ENCODE measurements around the gene RABGGTA. TPM values are rescaled to one million over a fixed set of nuclear protein-coding genes. Genes with fewer than 3 reads are reported as not detected.

The RABGGTA gene
- total RNA-seq, 6 experiments from 2014 or later: 11.5 to 28.3 (median 15.2) TPM

DNA sequence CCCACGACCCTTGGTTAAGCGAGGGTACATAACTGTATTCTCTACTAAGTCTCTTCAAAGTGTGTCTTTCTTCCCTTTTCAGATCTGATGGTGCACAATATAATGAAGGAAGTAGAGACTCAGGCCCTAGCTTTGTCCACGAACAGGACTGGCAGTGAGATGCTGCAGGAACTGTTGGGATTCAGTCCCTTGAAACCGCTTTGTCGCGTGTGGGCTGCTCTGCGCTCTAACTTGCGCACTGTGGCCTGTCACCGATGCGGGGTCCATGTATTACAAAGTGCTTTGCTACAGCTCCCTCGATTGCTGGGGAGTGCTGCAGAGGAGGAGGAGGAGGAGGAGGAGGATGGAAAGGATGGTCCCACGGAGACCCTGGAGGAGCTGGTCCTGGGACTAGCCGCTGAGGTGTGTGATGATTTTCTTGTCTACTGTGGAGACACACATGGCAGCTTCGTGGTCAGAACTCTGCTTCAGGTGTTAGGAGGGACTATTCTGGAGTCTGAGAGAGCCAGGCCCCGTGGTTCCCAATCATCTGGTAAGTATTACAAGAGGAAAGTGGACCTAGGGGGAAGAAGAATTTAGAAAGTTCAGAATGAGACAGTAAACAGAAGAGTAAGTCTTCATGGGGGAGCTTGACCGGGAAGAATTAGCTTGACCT lies 29.1 kb upstream of the RABGGTA start:
- ATAC-seq: no peak
- Histone ChIP-seq H3K4me1 (peaks cover 0 to 64% (median 16%) of the 10 kb centered on the region in 4 donors), H3K4me3 (peak overlapping the region; percentile 46 to 98 (median 80)), H3K9me3 (no peaks in the 10 kb centered on the region), H3K27ac (peak overlapping the region; percentile 79 to 93 (median 81)), H3K27me3 (no peaks in the 10 kb centered on the region), H3K36me3 (peaks cover 4 to 45% (median 21%) of the 10 kb centered on the region in 4 donors)
- no peak for TF ChIP-seq CTCF (IDR thresholded peaks at IDR 0.05)
- TF ChIP-seq POLR2A (IDR thresholded peaks at IDR 0.05): no peak
- WGBS (ENCODE audit: insufficient coverage, low coverage, low lambda C conversion rate, missing lambda C conversion rate): 17% methylated on average over 16 of the region's 16 CpGs
- no peak for DNase-seq
- intact Hi-C loops (cut with DNase I): no loop called here

DNA sequence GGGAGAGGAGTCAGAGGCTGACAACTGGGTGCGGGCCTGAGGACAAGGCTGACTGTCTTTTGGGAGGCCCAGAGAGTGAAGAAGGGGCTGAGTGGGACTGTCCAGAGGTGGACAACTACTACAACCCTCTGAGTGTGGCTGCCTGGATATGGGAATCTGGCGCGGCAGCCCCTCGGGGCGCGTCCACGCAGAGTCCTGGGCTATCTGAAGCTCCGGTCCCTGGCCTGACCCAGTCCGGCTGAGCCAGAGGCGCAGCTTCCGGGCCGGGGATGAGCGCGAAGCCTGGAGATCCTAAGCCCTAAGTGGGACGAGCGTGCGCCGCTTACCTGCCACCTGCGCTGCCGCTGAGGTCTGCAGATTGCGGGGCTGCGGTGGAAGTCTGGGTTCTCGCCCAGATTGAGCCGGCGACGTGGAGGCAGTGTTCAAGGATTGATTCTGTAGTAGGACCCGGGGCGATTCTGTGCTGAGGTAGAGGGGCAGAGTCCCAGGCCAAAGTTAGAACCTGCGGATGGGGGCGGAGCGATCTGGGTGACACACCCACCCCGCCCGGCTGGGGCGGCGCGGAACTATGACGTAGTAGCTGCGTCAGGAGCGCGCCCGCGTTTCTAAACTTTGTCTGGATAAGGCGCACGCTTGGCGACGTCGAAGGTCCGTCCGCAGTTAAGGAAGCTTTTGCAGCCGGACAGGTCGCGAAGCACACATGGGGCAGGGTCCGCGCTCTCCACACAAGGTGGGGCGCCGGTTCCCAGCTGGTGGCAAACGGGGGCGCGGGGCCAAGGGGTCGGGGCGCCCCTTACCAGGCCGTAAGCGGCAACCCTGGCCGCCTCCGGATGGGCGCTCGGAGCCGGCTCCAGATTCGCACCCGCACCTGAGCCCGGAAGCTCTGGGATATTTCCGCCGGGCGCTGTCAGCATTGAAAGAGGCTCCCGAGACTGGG lies 28.1 kb upstream of the RABGGTA start, which contains the start of the genes DHRS1 and NOP9:
DHRS1 (minus strand) TSS at position 526 of the 937 bp plus-strand sequence. CDS start 674 bp downstream, outside the sequence.
NOP9 (plus strand) TSS at position 596 of the 937 bp plus-strand sequence; CDS start at position 701, 105 bp downstream.
- H3K27me3 ChIP-seq: no peaks in the 10 kb centered on the region
- intact Hi-C loops (cut with DNase I): loop anchor here (5.0 to 10.0 kb wide), 2 partner anchors 55 to 57 kb away; partner anchors contain the start of gene TINF2 (in 2 of the 2)
- under 1% methylated on average over 14 of the region's 75 CpGs for WGBS (ENCODE audit: insufficient coverage, low coverage, low lambda C conversion rate, missing lambda C conversion rate)
- H3K4me1 ChIP-seq: peaks cover 0 to 54% (median 16%) of the 10 kb centered on the region in 4 donors
- TF ChIP-seq POLR2A (IDR thresholded peaks at IDR 0.05) (peak; percentile 91), CTCF (IDR thresholded peaks at IDR 0.05) (no peak)
- peak; percentile 94 to 97 (median 96) for DNase-seq
- H3K27ac ChIP-seq: peak within 1 kb of the TSS; percentile 79 to 93 (median 81)
- peak within 1 kb of the TSS; percentile 46 to 98 (median 80) for H3K4me3 ChIP-seq
- ATAC-seq: peak; percentile 88 to 91 (median 88)
- H3K9me3 ChIP-seq: no peaks in the 10 kb centered on the region
- peaks cover 4 to 45% (median 19%) of the 10 kb centered on the region in 4 donors for H3K36me3 ChIP-seq

DNA sequence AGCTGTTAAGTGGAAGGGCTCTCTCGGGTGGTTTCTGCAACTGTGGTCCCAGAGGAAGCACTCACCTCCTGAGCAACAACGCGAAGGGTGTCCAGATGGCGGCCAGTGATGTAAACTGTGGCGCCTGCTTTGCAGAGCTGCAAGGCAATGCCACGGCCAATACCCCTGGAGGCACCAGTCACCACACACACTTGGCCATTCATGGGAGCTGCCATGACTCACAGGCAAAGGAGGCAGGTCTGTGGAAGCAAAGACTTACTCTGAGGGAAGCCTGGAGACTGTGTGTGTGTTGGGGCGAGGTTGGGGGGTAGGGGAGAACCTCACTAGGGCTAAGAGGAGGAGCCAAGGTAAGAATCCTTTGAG lies 27.5 kb upstream of the RABGGTA start:
- no peak for DNase-seq
- H3K27ac ChIP-seq: peak overlapping the region; percentile 79 to 93 (median 81)
- peaks cover 0 to 48% (median 13%) of the 10 kb centered on the region in 4 donors for H3K4me1 ChIP-seq

More for the DNA sequence above, 27.5 kb upstream of the RABGGTA start:
- TF ChIP-seq POLR2A (IDR thresholded peaks at IDR 0.05) (no peak), CTCF (IDR thresholded peaks at IDR 0.05) (no peak)
- peaks cover 0 to 41% (median 18%) of the 10 kb centered on the region in 4 donors for H3K36me3 ChIP-seq
- ATAC-seq: peak; percentile 8 to 37 (median 13)
- intact Hi-C loops (cut with DNase I): loop anchor here (5.0 to 10.0 kb wide), 2 partner anchors 54 to 57 kb away; partner anchors contain the start of gene TINF2 (in 2 of the 2)
- no peaks in the 10 kb centered on the region for H3K27me3 ChIP-seq
- H3K9me3 ChIP-seq: no peaks in the 10 kb centered on the region
- H3K4me3 ChIP-seq: peak overlapping the region; percentile 46 to 98 (median 80)
- 15% methylated on average over 7 of the region's 7 CpGs for WGBS (ENCODE audit: insufficient coverage, low coverage, low lambda C conversion rate, missing lambda C conversion rate)

All from right lobe of liver (tissue), 6 donors.